Erythroblast (primary cell): ENCODE data around the gene CDK5RAP1.

Experiments used
- GATA1 ChIP-seq: IDR thresholded peaks from 2 replicates; pipeline ENCODE4 v1.6.1; 2011; ENCODE audit warnings: low read depth, mild to moderate bottlenecking, control low read depth, low read length, moderate library complexity
- POLR2A ChIP-seq: IDR thresholded peaks from 2 replicates; pipeline ENCODE4 v1.6.1; 2011; ENCODE audit warnings: mild to moderate bottlenecking, low read length

DNA sequence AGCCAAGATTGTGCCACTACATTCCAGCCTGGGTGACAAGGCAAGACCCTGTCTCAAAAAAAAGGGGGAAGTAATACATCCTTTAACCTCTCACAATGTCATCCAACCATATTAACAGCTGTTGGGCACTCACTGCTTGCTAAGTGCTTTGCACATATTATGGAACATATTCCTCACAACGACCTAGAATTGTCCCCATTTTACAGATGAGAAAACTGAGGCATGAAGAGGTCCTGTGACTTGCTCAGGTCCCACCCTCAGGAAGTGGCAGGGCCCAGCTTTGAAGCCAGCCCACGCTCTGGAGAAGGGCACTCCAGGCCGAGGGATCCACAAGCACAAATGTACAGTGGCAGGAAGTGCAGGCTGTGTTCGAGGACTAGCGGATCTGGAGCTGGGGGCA lies 85.0 kb downstream of the CDK5RAP1 start:
- TF ChIP-seq POLR2A (no peak), GATA1 (no peak)
